ENCODE data around the gene ERVFRD-1. TPM values are rescaled to one million over a fixed set of nuclear protein-coding genes. Genes with fewer than 3 reads are reported as not detected.

ERVFRD-1 gene
- total RNA-seq, 1 experiment from 2014 or later, result not detected

- Mint-ChIP-seq H3K27ac (peak within 1 kb of the TSS; percentile 98), H3K36me3 (peaks cover 2% of the 10 kb centered on the region; the same call in 1 of the 2 replicates), H3K4me3 (peak within 1 kb of the TSS; percentile 93), H3K9me3 (no peaks in the 10 kb centered on the region), H3K4me1 (peaks cover 25% of the 10 kb centered on the region), H3K27me3 (ENCODE audit: low read depth) (no peaks in the 10 kb centered on the region; the same call in 1 of the 2 replicates)
- ChIA-PET POLR2A (interaction anchor here (0.6 kb wide), 1 partner anchor 36 kb away, joined by 5 read pairs; no protein-coding TSS in a partner anchor), CTCF (interaction anchor here (0.6 to 1.6 kb wide), 7 partner anchors 11 to 139 kb away, joined by 3 to 9 read pairs (median 3); no protein-coding TSS in a partner anchor)
- DNase-seq (ENCODE audit: low spot score) (peak; percentile 98), ATAC-seq (peak; percentile 94)
- TF ChIP-seq CBFB (CRISPR knock-in tag; IDR thresholded peaks at IDR 0.05; ENCODE audit: low read depth) (0 out of 2 replicates have a peak, but pooled peaks have one; percentile 42), ZNF263 (CRISPR knock-in tag; IDR thresholded peaks at IDR 0.05; ENCODE audit: low read depth) (no peak), CREB1 (CRISPR knock-in tag; IDR thresholded peaks at IDR 0.05) (no peak), KAT7 (CRISPR knock-in tag; IDR thresholded peaks at IDR 0.05; ENCODE audit: borderline replicate concordance) (0 out of 2 replicates have a peak, but pooled peaks have one; percentile 9), ZNF232 (CRISPR knock-in tag; IDR thresholded peaks at IDR 0.05) (0 out of 2 replicates have a peak, but pooled peaks have one; percentile 50), TCF7 (CRISPR knock-in tag; IDR thresholded peaks at IDR 0.05; ENCODE audit: low read depth) (0 out of 2 replicates have a peak, but pooled peaks have one; percentile 36), IRF1 (CRISPR knock-in tag; IDR thresholded peaks at IDR 0.05) (peak; percentile 73), NR3C1 (CRISPR knock-in tag; conservative IDR thresholded peaks at IDR 0.05; ENCODE audit: low read depth) (no peak), MXD4 (CRISPR knock-in tag; IDR thresholded peaks at IDR 0.05; ENCODE audit: borderline replicate concordance) (no peak), FOXP4 (CRISPR knock-in tag; IDR thresholded peaks at IDR 0.05) (no peak), ATF2 (CRISPR knock-in tag; IDR thresholded peaks at IDR 0.05; ENCODE audit: borderline replicate concordance, low read depth) (no peak), SOX15 (CRISPR knock-in tag; IDR thresholded peaks at IDR 0.05) (no peak), CTCF (IDR thresholded peaks at IDR 0.05) (peak; percentile 44; the same call in 1 of the 2 replicates), E2F5 (CRISPR knock-in tag; IDR thresholded peaks at IDR 0.05) (peak; percentile 46; the same call in 1 of the 2 replicates), E2F4 (CRISPR knock-in tag; IDR thresholded peaks at IDR 0.05; ENCODE audit: borderline replicate concordance, low read depth) (peak; percentile 73; the same call in 1 of the 2 replicates), ZNF121 (CRISPR knock-in tag; IDR thresholded peaks at IDR 0.05) (no peak), USF2 (CRISPR knock-in tag; IDR thresholded peaks at IDR 0.05) (no peak), ELF4 (CRISPR knock-in tag; IDR thresholded peaks at IDR 0.05; ENCODE audit: low read depth) (no peak), TP53 (CRISPR knock-in tag; IDR thresholded peaks at IDR 0.05) (peak; percentile 32; the same call in 1 of the 2 replicates), ZNF317 (CRISPR knock-in tag; IDR thresholded peaks at IDR 0.05; ENCODE audit: borderline replicate concordance, low read depth) (no peak), ZNF396 (CRISPR knock-in tag; IDR thresholded peaks at IDR 0.05; ENCODE audit: borderline replicate concordance) (no peak), GTF2I (CRISPR knock-in tag; conservative IDR thresholded peaks at IDR 0.05) (no peak)
Measured at GRCh38 chr6:11093626-11094410, 17.7 kb downstream of the ERVFRD-1 start, which contains the start of gene SMIM13. SMIM13 (plus strand) TSS chr6:11093834; CDS start chr6:11094314, 480 bp downstream.

Data from WTC11 (cell line).